HEK293T (cell line): ENCODE results near the gene PCAT7.

Experiments used
- ELF4 ChIP-seq: fragments of 450-650 bp; IDR thresholded peaks from 2 replicates; pipeline ENCODE4 v1.6.1; 2017; ENCODE audit warnings: antibody characterized with exemption
- FOXM1 ChIP-seq: fragments of 450-650 bp; IDR thresholded peaks from 2 replicates; pipeline ENCODE4 v1.6.1; 2017; ENCODE audit warnings: mild to moderate bottlenecking, borderline replicate concordance
- NFRKB ChIP-seq: fragments of 450-650 bp; IDR thresholded peaks from 2 replicates; pipeline ENCODE4 v1.6.1; 2016; ENCODE audit warnings: mild to moderate bottlenecking, moderate library complexity
- PKNOX1 ChIP-seq: fragments of 450-650 bp; IDR thresholded peaks from 2 replicates; pipeline ENCODE4 v1.6.1; 2016

GRCh38 chr9:94602666-94603065, 47.8 kb downstream of the PCAT7 start:
- TF ChIP-seq NFRKB = no peak
- no peak for TF ChIP-seq FOXM1
- TF ChIP-seq PKNOX1 = no peak
- TF ChIP-seq ELF4 = no peak
